Loucy (cell line): ENCODE measurements around the gene CLEC18B.

ENCODE experiments used
- CTCF ChIP-seq: fragments of 200-600 bp; sonication (generic); conservative IDR thresholded peaks from 2 replicates; pipeline ENCODE4 v1.5.1; 2014; ENCODE audit warnings: mild to moderate bottlenecking, antibody characterized with exemption, low read length
- EZH2phosphoT487 ChIP-seq: fragments of 200-600 bp; IDR thresholded peaks from 2 replicates; pipeline ENCODE4 v1.6.1; 2018; ENCODE audit warnings: antibody characterized with exemption, mild to moderate bottlenecking, moderate library complexity, borderline replicate concordance

DNA sequence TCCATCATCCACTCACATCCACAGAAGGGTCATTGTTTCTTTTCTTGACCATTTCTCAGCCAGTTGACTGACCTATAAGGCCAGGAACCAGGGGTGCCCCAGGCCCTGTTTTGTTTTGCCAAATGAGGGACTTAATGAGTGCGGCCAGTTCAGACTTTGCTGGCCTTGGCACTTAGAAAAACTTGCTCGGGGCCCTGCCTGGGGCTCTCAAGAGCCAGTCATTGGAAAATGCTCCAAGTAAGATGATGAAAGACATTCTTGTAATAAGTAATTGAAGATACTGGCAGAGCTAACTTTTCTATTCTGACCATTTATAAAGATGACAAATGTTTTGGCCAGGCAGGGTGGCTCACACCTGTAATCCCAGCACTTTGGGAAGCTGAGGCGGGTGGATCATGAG lies 29.0 kb upstream of the CLEC18B start:
- TF ChIP-seq CTCF (no peak), EZH2phosphoT487 (no peak)
